ENCODE results near the gene ANTXRL. TPM values are rescaled to one million over a fixed set of nuclear protein-coding genes. Genes with fewer than 3 reads are reported as not detected.

Gene ANTXRL
- total and polyA plus RNA-seq, 2 experiments from 2014 or later, result not detected

DNA sequence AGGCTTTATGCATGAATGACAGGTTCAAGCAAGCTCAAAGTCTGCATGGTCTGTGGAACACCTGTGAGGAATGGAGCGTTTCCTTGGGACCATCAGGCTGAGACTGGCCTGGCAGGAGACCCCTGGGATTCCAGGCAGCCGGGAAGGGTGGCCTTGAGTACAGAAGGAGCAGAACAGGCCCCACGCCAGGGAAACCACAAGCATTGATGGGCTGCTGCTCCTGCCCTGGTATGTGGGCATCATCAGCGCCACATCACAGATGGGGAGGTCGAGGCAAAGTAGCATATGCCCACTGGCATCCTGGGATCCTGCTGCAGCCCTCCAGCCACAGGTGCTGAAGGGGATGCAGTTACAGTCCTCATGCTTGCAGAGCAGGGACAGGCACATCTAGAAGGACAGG lies 40.9 kb downstream of the ANTXRL start:
- Histone ChIP-seq H3K27me3 (ENCODE audit: insufficient read depth) (no peaks in the 10 kb centered on the region), H4K20me1 (replicated peaks; ENCODE audit: insufficient read depth) (no peaks in the 10 kb centered on the region), H3K4me1 (ENCODE audit: insufficient read depth) (no peaks in the 10 kb centered on the region), H3K36me3 (ENCODE audit: insufficient read depth) (no peaks in the 10 kb centered on the region), H3K27ac (ENCODE audit: low read depth) (no peak overlapping the region), H2AFZ (no peak overlapping the region), H3F3A (replicated peaks; ENCODE audit: low read depth) (no peaks in the 10 kb centered on the region), H3K4me3 (no peak overlapping the region), H3K4me2 (no peak overlapping the region), H3K79me2 (replicated peaks; ENCODE audit: insufficient read depth) (no peaks in the 10 kb centered on the region), H3K9me2 (ENCODE audit: insufficient read depth) (no peaks in the 10 kb centered on the region)
- ATAC-seq (no peak), DNase-seq (ENCODE audit: low spot score) (no peak)
- Mint-ChIP-seq H3K4me3 (no peak overlapping the region), H3K27me3 (ENCODE audit: insufficient read depth, low read depth, poor library complexity) (peaks cover 12% of the 10 kb centered on the region), H3K27ac (no peak overlapping the region), H3K9me3 (no peaks in the 10 kb centered on the region; the same call in 2 of the 3 replicates), H3K4me1 (peaks cover 14% of the 10 kb centered on the region), H3K36me3 (ENCODE audit: low read depth) (no peaks in the 10 kb centered on the region)
- no peak for TF ChIP-seq STAT1 (IDR thresholded peaks at IDR 0.05; ENCODE audit: unreplicated experiment)
- TF ChIP-seq EZH2phosphoT487 (IDR thresholded peaks at IDR 0.05; ENCODE audit: unreplicated experiment), result no peak
- TF ChIP-seq CREB1 (CRISPR knock-in tag; IDR thresholded peaks at IDR 0.05; ENCODE audit: low read depth), result no peak
- no peak for TF ChIP-seq CTCF (conservative IDR thresholded peaks at IDR 0.05; ENCODE audit: low read depth in 2 of 2)
- TF ChIP-seq ZNF114 (CRISPR knock-in tag; IDR thresholded peaks at IDR 0.05), result no peak
- TF ChIP-seq, protein P1, sequence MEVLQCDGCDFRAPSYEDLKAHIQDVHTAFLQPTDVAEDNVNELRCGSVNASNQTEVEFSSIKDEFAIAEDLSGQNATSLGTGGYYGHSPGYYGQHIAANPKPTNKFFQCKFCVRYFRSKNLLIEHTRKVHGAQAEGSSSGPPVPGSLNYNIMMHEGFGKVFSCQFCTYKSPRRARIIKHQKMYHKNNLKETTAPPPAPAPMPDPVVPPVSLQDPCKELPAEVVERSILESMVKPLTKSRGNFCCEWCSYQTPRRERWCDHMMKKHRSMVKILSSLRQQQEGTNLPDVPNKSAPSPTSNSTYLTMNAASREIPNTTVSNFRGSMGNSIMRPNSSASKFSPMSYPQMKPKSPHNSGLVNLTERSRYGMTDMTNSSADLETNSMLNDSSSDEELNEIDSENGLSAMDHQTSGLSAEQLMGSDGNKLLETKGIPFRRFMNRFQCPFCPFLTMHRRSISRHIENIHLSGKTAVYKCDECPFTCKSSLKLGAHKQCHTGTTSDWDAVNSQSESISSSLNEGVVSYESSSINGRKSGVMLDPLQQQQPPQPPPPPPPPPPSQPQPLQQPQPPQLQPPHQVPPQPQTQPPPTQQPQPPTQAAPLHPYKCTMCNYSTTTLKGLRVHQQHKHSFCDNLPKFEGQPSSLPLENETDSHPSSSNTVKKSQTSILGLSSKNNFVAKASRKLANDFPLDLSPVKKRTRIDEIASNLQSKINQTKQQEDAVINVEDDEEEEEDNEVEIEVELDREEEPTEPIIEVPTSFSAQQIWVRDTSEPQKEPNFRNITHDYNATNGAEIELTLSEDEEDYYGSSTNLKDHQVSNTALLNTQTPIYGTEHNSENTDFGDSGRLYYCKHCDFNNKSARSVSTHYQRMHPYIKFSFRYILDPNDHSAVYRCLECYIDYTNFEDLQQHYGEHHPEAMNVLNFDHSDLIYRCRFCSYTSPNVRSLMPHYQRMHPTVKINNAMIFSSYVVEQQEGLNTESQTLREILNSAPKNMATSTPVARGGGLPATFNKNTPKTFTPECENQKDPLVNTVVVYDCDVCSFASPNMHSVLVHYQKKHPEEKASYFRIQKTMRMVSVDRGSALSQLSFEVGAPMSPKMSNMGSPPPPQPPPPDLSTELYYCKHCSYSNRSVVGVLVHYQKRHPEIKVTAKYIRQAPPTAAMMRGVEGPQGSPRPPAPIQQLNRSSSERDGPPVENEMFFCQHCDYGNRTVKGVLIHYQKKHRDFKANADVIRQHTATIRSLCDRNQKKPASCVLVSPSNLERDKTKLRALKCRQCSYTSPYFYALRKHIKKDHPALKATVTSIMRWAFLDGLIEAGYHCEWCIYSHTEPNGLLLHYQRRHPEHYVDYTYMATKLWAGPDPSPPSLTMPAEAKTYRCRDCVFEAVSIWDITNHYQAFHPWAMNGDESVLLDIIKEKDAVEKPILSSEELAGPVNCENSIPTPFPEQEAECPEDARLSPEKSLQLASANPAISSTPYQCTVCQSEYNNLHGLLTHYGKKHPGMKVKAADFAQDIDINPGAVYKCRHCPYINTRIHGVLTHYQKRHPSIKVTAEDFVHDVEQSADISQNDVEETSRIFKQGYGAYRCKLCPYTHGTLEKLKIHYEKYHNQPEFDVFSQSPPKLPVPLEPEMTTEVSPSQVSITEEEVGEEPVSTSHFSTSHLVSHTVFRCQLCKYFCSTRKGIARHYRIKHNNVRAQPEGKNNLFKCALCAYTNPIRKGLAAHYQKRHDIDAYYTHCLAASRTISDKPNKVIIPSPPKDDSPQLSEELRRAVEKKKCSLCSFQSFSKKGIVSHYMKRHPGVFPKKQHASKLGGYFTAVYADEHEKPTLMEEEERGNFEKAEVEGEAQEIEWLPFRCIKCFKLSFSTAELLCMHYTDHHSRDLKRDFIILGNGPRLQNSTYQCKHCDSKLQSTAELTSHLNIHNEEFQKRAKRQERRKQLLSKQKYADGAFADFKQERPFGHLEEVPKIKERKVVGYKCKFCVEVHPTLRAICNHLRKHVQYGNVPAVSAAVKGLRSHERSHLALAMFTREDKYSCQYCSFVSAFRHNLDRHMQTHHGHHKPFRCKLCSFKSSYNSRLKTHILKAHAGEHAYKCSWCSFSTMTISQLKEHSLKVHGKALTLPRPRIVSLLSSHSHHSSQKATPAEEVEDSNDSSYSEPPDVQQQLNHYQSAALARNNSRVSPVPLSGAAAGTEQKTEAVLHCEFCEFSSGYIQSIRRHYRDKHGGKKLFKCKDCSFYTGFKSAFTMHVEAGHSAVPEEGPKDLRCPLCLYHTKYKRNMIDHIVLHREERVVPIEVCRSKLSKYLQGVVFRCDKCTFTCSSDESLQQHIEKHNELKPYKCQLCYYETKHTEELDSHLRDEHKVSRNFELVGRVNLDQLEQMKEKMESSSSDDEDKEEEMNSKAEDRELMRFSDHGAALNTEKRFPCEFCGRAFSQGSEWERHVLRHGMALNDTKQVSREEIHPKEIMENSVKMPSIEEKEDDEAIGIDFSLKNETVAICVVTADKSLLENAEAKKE (CRISPR knock-in tag; IDR thresholded peaks at IDR 0.05), result no peak
- TF ChIP-seq, protein P2, sequence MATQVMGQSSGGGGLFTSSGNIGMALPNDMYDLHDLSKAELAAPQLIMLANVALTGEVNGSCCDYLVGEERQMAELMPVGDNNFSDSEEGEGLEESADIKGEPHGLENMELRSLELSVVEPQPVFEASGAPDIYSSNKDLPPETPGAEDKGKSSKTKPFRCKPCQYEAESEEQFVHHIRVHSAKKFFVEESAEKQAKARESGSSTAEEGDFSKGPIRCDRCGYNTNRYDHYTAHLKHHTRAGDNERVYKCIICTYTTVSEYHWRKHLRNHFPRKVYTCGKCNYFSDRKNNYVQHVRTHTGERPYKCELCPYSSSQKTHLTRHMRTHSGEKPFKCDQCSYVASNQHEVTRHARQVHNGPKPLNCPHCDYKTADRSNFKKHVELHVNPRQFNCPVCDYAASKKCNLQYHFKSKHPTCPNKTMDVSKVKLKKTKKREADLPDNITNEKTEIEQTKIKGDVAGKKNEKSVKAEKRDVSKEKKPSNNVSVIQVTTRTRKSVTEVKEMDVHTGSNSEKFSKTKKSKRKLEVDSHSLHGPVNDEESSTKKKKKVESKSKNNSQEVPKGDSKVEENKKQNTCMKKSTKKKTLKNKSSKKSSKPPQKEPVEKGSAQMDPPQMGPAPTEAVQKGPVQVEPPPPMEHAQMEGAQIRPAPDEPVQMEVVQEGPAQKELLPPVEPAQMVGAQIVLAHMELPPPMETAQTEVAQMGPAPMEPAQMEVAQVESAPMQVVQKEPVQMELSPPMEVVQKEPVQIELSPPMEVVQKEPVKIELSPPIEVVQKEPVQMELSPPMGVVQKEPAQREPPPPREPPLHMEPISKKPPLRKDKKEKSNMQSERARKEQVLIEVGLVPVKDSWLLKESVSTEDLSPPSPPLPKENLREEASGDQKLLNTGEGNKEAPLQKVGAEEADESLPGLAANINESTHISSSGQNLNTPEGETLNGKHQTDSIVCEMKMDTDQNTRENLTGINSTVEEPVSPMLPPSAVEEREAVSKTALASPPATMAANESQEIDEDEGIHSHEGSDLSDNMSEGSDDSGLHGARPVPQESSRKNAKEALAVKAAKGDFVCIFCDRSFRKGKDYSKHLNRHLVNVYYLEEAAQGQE (IDR thresholded peaks at IDR 0.05; ENCODE audit: unreplicated experiment), result no peak
- TF ChIP-seq NANOG (IDR thresholded peaks at IDR 0.05; ENCODE audit: borderline replicate concordance), result no peak
- TF ChIP-seq, protein P3, sequence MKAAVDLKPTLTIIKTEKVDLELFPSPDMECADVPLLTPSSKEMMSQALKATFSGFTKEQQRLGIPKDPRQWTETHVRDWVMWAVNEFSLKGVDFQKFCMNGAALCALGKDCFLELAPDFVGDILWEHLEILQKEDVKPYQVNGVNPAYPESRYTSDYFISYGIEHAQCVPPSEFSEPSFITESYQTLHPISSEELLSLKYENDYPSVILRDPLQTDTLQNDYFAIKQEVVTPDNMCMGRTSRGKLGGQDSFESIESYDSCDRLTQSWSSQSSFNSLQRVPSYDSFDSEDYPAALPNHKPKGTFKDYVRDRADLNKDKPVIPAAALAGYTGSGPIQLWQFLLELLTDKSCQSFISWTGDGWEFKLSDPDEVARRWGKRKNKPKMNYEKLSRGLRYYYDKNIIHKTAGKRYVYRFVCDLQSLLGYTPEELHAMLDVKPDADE (IDR thresholded peaks at IDR 0.05), result no peak
- no peak for TF ChIP-seq EZH2 (IDR thresholded peaks at IDR 0.05; ENCODE audit: low read depth, unreplicated experiment)
- TF ChIP-seq JUNB (IDR thresholded peaks at IDR 0.05; ENCODE audit: unreplicated experiment), result no peak
- TF ChIP-seq POLR2AphosphoS5 (IDR thresholded peaks at IDR 0.05; ENCODE audit: low read depth), result no peak
- no peak for TF ChIP-seq ZNF331 (CRISPR knock-in tag; IDR thresholded peaks at IDR 0.05; ENCODE audit: low read depth)

All from GM23338 (cell line).